Fibroblast of mammary gland (primary cell): ENCODE results near the gene TRIL.

Experiments
- DNase-seq: peaks from one replicate; pipeline ENCODE4 v3.0.0-alpha.2; 2010; ENCODE audit warnings: low read depth
- H3K4me3 ChIP-seq: 2 replicates; pipeline ENCODE4 v1.5.1; 2011; ENCODE audit warnings: low read depth, mild to moderate bottlenecking, low read length, moderate library complexity; ENCODE audit not compliant: control insufficient read depth
- CTCF ChIP-seq: conservative IDR thresholded peaks from 2 replicates; pipeline ENCODE4 v1.5.1; 2011; ENCODE audit warnings: low read depth, low read length, inconsistent platforms; ENCODE audit not compliant: control insufficient read depth, insufficient read depth

The TRIL gene

GRCh38 chr7:28954946-28955345 lies 3.2 kb downstream of the TRIL start:
- TF ChIP-seq CTCF = no peak
- no peak for DNase-seq
- no peak overlapping the region for H3K4me3 ChIP-seq

- no peak overlapping the region for H3K4me3 ChIP-seq
- DNase-seq = no peak
- TF ChIP-seq CTCF = no peak
Measured at GRCh38 chr7:28954471-28954870, 3.7 kb downstream of the TRIL start.

- peak; percentile 15 for DNase-seq
- no peak overlapping the region for H3K4me3 ChIP-seq
- TF ChIP-seq CTCF = no peak
Measured at GRCh38 chr7:28953633-28954032, 4.5 kb downstream of the TRIL start.

- no peak overlapping the region for H3K4me3 ChIP-seq
- no peak for DNase-seq
- no peak for TF ChIP-seq CTCF
Measured at GRCh38 chr7:28942168-28942567, 16.0 kb downstream of the TRIL start.

GRCh38 chr7:28941633-28942032 lies 16.5 kb downstream of the TRIL start:
- no peak overlapping the region for H3K4me3 ChIP-seq
- no peak for TF ChIP-seq CTCF
- no peak for DNase-seq

GRCh38 chr7:28940741-28941384 lies 17.3 kb downstream of the TRIL start:
- H3K4me3 ChIP-seq = no peak overlapping the region
- no peak for TF ChIP-seq CTCF
- no peak for DNase-seq
